Activated T-cell treated with anti-CD3 and anti-CD28 coated beads, Interleukin-2, amount 50 U/mL, for 4 hours (primary cell): ENCODE results near the gene NCF2. TPM values are rescaled to one million over a fixed set of nuclear protein-coding genes. Genes with fewer than 3 reads are reported as not detected.

ENCODE experiments used
- ATAC-seq, 2 donors: fragments of 200-7000 bp; cut with Tn5 transposase; one replicate each; pipeline ENCODE4 v1.10.0; 2021
- DNase-seq: peaks from one replicate; pipeline ENCODE4 v3.0.0-alpha.2; 2020
- H3K27me3 Mint-ChIP-seq: one replicate; pipeline ENCODE4 v1.8.0; 2021; ENCODE audit warnings: low read depth, mixed read lengths
- H3K36me3 Mint-ChIP-seq: one replicate; pipeline ENCODE4 v1.8.0; 2022; ENCODE audit warnings: mixed read lengths; ENCODE audit not compliant: insufficient read depth
- H3K4me1 Mint-ChIP-seq: one replicate; pipeline ENCODE4 v1.8.0; 2021; ENCODE audit warnings: low read depth, mixed read lengths
- H3K4me3 Mint-ChIP-seq: one replicate; pipeline ENCODE4 v1.8.0; 2021; ENCODE audit warnings: mild to moderate bottlenecking, moderate library complexity, mixed read lengths
- H3K9me3 Mint-ChIP-seq: one replicate; pipeline ENCODE4 v1.8.0; 2021; ENCODE audit warnings: mixed read lengths
- total RNA-seq, 3 donors: library from RNA; stranded (reverse); gene quantifications; one replicate each; pipeline ENCODE4 v1.2.1, GENCODE V29; 2021

Gene NCF2
- total RNA-seq, 3 donors from 2014 or later = 0.66 to 1.9 (median 0.89) TPM

DNA sequence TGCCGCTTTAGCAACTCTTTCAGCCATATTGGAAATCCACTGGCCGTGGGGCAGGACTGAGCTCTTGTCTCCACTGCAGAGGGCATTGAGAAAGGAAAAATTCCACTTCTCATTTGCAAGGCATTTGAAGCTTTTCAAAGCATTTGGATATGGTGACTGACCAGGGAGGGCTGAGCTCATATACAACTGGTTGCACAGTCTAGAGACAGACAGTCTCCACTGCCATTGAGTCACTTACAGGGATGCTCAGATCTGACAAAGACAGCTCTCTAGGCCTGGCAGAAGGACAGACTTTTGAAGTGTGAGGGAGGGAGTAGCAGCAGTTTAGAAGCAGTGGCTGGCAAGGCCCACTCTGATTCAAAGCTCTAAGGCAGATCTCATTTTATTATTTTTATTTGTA is 24.2 kb downstream of the NCF2 start:
- Mint-ChIP-seq H3K36me3 (no peaks in the 10 kb centered on the region), H3K4me3 (no peak overlapping the region)
- no peak for ATAC-seq

DNA sequence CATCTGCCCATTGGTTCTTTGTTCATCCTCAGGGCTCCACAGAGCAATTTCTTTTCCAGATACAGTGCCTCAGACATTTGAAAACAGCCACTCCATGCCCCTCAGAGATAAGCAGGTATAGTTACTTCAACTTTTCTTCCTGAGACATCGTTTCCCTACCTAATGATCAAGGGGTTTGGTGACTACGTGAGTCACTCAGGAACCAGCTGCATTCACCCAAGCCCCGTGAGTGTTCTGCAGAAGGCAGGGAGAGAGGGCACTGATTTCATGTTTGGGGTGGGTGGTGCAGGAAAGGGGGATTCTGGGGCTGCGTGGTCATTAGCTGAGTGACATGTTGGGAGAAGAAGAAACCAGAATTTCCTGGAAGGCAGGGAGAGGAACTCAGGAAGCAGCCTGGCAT is 25.0 kb downstream of the NCF2 start:
- Mint-ChIP-seq H3K4me1 (peaks cover 11% of the 10 kb centered on the region), H3K36me3 (no peaks in the 10 kb centered on the region), H3K9me3 (no peaks in the 10 kb centered on the region), H3K27me3 (no peaks in the 10 kb centered on the region), H3K4me3 (no peak overlapping the region)
- no peak for DNase-seq
- ATAC-seq = no peak

More for the DNA sequence above, 24.2 kb downstream of the NCF2 start:
- DNase-seq = no peak
- Mint-ChIP-seq H3K27me3 (no peaks in the 10 kb centered on the region), H3K9me3 (no peaks in the 10 kb centered on the region), H3K4me1 (peaks cover 11% of the 10 kb centered on the region)

GRCh38 chr1:183562701-183563100 is 27.6 kb downstream of the NCF2 start:
- Mint-ChIP-seq H3K9me3 (no peaks in the 10 kb centered on the region), H3K4me1 (peaks cover 4% of the 10 kb centered on the region), H3K4me3 (no peak overlapping the region), H3K27me3 (no peaks in the 10 kb centered on the region), H3K36me3 (no peaks in the 10 kb centered on the region)
- DNase-seq = no peak
- no peak for ATAC-seq

GRCh38 chr1:183559061-183559460 is 31.2 kb downstream of the NCF2 start:
- Mint-ChIP-seq H3K9me3 (no peaks in the 10 kb centered on the region), H3K4me1 (no peaks in the 10 kb centered on the region), H3K4me3 (no peak overlapping the region), H3K27me3 (no peaks in the 10 kb centered on the region), H3K36me3 (peaks cover 3% of the 10 kb centered on the region)
- ATAC-seq = no peak
- DNase-seq = no peak

DNA sequence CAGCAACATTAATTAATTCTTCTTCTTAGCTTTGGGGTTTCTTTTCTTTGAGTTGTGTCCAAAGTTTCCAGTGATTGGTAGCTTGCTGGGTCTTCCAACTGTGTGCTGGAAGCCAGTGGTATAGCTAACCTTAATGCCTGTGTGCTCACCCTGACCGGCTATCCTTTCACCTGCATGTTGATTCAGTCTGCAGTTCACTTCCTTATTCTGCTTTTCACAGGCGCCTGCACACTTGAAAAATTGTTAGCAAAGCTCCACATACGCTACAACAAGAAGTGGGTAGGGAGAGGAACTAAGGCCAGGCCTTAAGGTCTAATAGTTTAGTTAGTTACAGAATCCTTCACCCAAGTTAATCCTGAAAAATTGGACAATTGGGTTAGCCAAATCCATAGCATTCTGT is 35.7 kb downstream of the NCF2 start:
- ATAC-seq (no peak), DNase-seq (no peak)
- Mint-ChIP-seq H3K4me3 (no peak overlapping the region), H3K4me1 (no peaks in the 10 kb centered on the region), H3K9me3 (no peaks in the 10 kb centered on the region), H3K36me3 (peaks cover 19% of the 10 kb centered on the region), H3K27me3 (no peaks in the 10 kb centered on the region)

DNA sequence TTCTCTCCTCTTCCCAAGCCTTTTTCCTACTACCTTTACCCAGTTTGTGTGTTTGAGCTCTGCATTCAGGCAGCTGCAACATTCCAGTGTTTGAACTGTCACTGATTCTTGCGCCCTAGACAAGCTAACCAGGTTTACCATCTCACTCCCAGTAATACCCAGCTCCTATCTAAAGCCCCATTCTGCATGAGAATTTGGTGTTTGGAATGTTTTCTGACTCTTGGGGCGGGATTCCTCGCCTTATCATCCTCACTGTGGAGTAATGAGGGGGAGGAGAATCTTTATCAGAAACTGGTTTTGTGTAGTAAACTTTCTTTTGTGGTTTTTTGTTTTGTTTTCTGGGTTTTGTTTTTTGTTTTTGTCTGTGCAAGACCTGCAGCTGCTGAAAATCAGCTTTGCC is 36.5 kb downstream of the NCF2 start:
- no peak overlapping the region for H3K4me3 Mint-ChIP-seq
- H3K9me3 Mint-ChIP-seq = no peaks in the 10 kb centered on the region
- no peak for DNase-seq
- no peaks in the 10 kb centered on the region for H3K27me3 Mint-ChIP-seq
- H3K4me1 Mint-ChIP-seq = no peaks in the 10 kb centered on the region
- peaks cover 19% of the 10 kb centered on the region for H3K36me3 Mint-ChIP-seq
- ATAC-seq = no peak

GRCh38 chr1:183553331-183553730 is 36.9 kb downstream of the NCF2 start:
- Mint-ChIP-seq H3K9me3 (no peaks in the 10 kb centered on the region), H3K27me3 (no peaks in the 10 kb centered on the region), H3K4me3 (no peak overlapping the region), H3K36me3 (peaks cover 19% of the 10 kb centered on the region), H3K4me1 (no peaks in the 10 kb centered on the region)
- ATAC-seq (no peak), DNase-seq (no peak)

DNA sequence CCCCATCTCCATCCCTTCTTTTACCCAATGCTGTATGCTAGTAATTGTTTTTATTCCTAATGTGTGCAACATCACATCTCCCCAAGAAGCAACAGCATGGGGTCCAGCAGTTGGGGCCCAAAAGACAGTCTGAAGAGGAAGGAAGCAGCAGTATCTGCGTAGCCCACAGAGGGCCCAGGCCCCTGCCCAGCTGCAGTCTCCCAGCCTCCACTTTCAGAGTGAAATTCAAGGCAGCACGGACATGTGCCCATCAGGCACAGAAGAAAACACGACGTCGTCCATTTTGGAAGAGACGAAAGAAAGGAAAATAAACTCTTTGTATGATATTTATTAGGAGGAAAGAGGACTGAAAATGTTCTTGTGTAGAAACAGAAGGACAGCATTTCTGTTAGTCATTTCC is 37.4 kb downstream of the NCF2 start:
- no peak for DNase-seq
- Mint-ChIP-seq H3K9me3 (no peaks in the 10 kb centered on the region), H3K4me1 (no peaks in the 10 kb centered on the region), H3K27me3 (no peaks in the 10 kb centered on the region), H3K4me3 (no peak overlapping the region), H3K36me3 (peaks cover 19% of the 10 kb centered on the region)
- no peak for ATAC-seq

GRCh38 chr1:183552441-183552840 is 37.8 kb downstream of the NCF2 start:
- ATAC-seq (no peak), DNase-seq (no peak)
- Mint-ChIP-seq H3K27me3 (no peaks in the 10 kb centered on the region), H3K4me1 (no peaks in the 10 kb centered on the region), H3K9me3 (no peaks in the 10 kb centered on the region), H3K4me3 (no peak overlapping the region), H3K36me3 (peaks cover 21% of the 10 kb centered on the region)

DNA sequence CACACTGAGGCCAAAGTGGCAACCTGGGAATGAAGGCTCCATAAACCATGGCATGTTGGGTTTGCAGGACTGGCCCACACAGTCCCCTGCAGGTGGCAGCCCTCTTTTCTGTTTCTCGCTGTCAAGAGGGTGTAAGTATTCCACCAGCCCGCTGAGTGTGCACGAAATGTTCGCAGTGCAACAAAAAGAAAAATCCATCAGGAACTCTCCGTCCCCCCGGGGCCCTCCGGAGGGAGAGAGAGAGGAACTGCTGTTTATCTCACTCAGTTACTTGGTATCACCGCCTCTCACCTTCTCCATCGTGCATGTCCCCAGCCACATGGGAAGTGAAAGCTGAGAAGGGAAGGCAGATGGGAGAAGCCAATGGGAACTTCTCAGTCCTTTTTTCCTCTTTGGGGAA is 38.3 kb downstream of the NCF2 start:
- DNase-seq (no peak), ATAC-seq (no peak)
- Mint-ChIP-seq H3K36me3 (peaks cover 26% of the 10 kb centered on the region), H3K27me3 (no peaks in the 10 kb centered on the region), H3K4me1 (no peaks in the 10 kb centered on the region), H3K4me3 (no peak overlapping the region), H3K9me3 (no peaks in the 10 kb centered on the region)

GRCh38 chr1:183550915-183551314 is 39.3 kb downstream of the NCF2 start:
- Mint-ChIP-seq H3K9me3 (no peaks in the 10 kb centered on the region), H3K4me1 (no peaks in the 10 kb centered on the region), H3K27me3 (no peaks in the 10 kb centered on the region), H3K4me3 (no peak overlapping the region), H3K36me3 (peaks cover 28% of the 10 kb centered on the region)
- ATAC-seq (no peak), DNase-seq (no peak)

GRCh38 chr1:183548116-183548515 is 42.1 kb downstream of the NCF2 start:
- H3K9me3 Mint-ChIP-seq = no peaks in the 10 kb centered on the region
- no peaks in the 10 kb centered on the region for H3K4me1 Mint-ChIP-seq
- H3K36me3 Mint-ChIP-seq = peaks cover 37% of the 10 kb centered on the region
- ATAC-seq (no peak), DNase-seq (no peak)
- no peaks in the 10 kb centered on the region for H3K27me3 Mint-ChIP-seq
- H3K4me3 Mint-ChIP-seq = no peak overlapping the region

DNA sequence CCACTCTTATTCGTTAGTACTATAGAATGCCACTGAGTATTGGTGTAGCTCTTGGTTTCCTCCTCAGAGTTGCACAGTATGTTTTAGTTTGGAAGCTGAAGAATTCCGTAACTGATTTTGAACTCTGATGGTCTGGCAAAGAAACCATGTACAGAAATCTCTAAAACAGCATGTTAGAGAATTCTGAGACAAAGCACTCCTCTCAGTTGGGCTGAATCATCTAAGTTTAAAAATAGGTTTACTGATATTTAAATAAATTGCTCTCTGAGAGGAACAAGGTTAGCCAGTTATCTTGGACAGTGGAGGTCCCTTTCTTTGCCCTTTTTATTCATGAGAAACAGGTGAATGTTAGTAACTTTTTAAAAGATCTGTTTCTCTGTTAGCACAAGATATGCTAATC is 43.8 kb downstream of the NCF2 start:
- no peak for DNase-seq
- peaks cover 2% of the 10 kb centered on the region for H3K4me1 Mint-ChIP-seq
- H3K36me3 Mint-ChIP-seq = peaks cover 37% of the 10 kb centered on the region
- no peak overlapping the region for H3K4me3 Mint-ChIP-seq
- ATAC-seq = no peak
- no peaks in the 10 kb centered on the region for H3K9me3 Mint-ChIP-seq
- H3K27me3 Mint-ChIP-seq = no peaks in the 10 kb centered on the region

DNA sequence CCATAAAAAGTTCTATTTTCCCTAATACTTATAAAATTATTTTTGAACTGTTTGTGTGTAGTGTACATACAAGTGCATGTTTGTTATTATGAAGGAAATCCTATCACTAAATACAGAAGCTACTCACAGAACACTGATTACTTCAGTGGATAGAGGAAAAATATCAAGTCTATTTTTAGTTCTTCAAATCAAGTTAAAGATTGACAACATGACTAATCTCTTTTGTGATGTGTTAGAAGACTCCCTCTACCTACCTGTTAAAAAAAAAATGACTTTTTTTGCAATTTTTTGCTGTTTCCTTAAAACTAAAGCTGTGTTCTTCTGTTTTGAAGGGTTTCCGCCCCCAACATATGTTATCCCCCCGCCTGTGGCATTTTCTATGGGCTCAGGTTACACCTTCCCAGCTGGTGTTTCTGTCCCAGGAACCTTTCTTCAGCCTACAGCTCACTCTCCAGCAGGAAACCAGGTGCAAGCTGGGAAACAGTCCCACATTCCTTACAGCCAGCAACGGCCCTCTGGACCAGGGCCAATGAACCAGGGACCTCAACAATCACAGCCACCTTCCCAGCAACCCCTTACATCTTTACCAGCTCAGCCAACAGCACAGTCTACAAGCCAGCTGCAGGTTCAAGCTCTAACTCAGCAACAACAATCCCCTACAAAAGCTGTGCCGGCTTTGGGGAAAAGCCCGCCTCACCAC is 45.5 kb downstream of the NCF2 start:
- no peak overlapping the region for H3K4me3 Mint-ChIP-seq
- no peaks in the 10 kb centered on the region for H3K9me3 Mint-ChIP-seq
- ATAC-seq (no peak), DNase-seq (no peak)
- H3K36me3 Mint-ChIP-seq = peaks cover 42% of the 10 kb centered on the region
- no peaks in the 10 kb centered on the region for H3K27me3 Mint-ChIP-seq
- peaks cover 2% of the 10 kb centered on the region for H3K4me1 Mint-ChIP-seq

DNA sequence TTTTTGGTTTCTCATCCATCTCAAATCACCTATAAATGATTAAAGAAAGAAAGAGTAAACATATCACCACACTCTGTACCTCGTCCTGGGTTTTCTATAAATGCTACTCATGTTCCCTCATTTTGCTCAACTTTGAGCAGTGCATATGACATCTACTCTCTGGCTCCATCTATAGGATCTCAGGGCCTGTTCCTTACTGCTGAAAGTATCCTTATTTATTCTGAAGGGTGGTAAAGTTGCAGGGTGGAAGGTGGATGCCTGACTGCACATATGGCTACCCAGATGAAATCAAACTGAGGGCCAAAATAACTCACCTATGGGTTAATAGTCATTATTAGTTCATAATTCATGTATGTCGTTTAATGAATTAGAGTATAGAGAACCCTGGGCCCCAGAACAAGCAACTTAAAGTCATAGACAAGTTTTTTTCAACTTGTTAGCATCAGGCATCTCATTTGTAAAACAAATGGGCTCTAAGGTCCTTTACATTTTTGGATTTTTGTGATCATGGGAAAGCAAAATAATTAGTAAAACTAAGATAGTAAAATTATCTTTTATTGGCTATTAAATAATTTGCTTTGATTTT is 46.5 kb downstream of the NCF2 start:
- H3K9me3 Mint-ChIP-seq = no peaks in the 10 kb centered on the region
- H3K4me1 Mint-ChIP-seq = peaks cover 2% of the 10 kb centered on the region
- no peaks in the 10 kb centered on the region for H3K27me3 Mint-ChIP-seq
- DNase-seq (no peak), ATAC-seq (peak; percentile 63 to 67)
- peaks cover 50% of the 10 kb centered on the region for H3K36me3 Mint-ChIP-seq
- H3K4me3 Mint-ChIP-seq = no peak overlapping the region
